Activated CD8-positive, alpha-beta memory T cell treated with anti-CD3 and anti-CD28 coated beads for 48 hours (primary cell): ENCODE results near the gene GPR171.

ENCODE experiments used
- DNase-seq, 3 experiments: peaks; one replicate each; pipeline ENCODE4 v3.0.0-alpha.2; 2020; ENCODE audit warnings: low read depth in 2 of 3, low spot score in 2 of 3

Gene GPR171

DNA sequence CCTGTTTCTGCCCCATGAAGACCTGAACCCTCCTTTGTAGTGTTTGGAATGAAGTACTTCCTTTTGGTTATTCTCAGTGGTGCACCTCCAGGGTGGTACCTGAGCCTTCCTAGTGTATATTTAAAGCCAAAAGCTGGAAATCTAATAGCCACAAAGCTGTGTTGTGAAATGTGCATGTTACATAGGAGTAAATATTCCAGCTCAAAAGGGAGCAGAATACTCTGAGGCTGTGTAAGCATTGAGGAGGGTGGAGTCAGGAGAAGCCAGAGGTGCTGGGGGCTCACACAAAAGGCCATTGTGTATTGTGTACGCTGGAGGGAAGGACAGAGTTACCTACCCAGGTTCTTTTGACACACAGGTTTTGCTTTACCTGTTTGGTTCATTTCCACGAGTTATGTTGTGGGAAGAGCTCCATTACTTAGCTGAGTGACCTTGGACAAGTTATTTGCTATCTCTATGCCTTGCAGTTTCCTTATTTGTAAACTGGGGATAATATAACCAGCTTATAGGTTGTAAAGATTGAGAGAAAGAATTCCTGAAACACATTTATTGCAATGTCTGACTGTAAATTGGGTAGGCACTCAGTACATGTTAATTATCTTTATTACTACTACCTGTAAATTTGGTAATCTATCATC lies 24.7 kb downstream of the GPR171 start:
- no peak for DNase-seq

DNA sequence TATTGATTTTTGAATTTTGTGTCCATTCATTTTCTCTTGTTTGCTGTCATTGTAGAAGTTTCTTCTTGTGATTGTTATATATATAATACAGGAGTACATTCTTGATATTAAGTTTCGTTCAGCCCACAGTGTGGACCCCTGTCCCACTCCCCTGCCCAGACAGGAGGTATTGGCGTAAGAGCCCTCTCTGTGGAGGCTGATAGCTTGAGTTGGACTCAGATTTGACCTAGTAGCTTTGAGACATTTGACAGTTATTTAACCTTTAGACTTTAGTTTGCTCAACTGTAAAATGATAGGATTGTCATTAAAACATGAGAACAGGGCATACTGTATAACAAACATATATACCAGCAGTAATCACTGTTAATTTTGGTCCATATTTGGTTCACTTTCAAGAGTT lies 27.1 kb downstream of the GPR171 start:
- no peak for DNase-seq

DNA sequence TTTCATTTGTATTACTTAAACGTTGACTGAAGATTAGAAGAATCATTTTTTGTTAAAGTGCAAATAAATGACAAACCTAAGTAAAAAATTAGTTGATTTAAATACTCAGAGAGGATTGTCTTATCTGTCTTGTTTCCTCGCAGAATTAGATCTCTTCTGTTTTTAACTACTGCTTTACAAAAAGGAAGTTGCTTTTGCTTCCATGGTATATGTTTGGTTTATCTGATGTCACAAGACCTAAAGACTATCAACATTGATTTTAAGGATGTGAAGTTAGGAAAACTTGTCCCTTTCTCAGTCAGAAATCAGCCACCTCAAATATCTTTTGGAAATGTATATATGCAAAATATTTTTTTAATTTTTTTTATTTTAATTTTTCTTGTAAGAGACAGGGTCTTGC lies 28.7 kb downstream of the GPR171 start:
- no peak for DNase-seq

DNA sequence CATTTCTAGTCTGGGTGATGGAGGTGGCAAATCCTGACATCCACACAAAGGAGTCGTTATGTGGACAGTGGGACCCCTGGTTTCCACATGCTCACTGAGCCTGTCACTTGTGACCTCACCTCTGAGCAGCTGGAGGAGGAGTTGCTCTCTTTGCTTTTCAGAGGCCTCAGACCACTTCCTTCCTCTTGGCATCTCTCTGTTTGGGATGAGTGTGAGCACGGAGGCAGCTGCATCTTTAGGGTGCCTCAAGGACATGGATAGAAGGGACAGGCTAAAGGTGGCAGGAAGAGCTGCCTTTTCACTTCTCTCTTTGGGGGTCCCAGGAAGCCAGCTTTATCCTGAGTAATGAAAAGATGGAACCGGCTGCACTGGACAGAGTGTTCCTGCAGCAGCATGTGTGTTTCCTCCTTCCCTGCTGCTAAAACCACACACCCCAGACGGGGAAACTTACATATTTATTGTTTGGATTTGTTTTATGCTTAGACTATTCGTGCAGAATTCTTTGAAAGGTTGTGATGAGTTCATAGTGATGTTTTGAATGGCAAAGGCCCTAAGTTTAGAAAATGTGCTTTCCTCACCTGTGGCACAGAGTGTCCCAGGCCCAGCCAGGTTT lies 31.8 kb downstream of the GPR171 start:
- no peak for DNase-seq

DNA sequence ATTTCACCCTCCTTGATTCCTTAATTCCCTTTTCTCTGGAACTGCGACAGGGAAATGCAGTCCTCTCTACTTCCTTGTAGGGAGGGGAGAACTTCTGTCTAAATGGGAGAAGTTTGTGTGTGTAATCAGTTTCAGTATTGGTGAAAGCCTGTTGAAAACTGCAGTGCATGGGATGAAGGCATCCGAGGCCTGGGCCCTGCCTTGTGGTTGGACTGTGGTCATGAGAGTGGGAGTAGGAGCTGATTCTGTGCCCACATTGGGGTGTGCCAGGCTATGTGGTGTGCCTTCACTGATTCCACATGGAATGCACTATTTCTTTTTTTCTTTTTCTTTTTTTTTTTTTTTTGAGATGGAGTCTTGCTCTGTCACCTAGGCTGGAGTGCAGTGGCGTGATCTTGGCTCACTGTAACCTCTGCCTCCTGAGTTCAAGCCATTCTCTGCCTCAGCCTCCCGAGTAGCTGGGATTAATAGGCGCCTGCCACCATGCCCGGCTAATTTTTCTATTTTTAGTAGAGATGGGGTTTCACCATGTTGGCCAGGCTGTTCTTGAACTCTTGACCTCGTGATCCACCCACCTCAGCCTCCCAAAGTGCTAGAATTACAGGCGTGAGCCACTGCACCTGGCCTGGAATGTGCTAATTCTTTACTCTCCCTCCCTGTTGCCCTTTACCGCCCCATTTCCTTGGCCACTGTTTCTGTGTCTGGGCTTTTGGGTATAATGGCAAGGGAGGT lies 32.9 kb downstream of the GPR171 start:
- DNase-seq, result peak in 1 of 3 experiments; percentile 27

DNA sequence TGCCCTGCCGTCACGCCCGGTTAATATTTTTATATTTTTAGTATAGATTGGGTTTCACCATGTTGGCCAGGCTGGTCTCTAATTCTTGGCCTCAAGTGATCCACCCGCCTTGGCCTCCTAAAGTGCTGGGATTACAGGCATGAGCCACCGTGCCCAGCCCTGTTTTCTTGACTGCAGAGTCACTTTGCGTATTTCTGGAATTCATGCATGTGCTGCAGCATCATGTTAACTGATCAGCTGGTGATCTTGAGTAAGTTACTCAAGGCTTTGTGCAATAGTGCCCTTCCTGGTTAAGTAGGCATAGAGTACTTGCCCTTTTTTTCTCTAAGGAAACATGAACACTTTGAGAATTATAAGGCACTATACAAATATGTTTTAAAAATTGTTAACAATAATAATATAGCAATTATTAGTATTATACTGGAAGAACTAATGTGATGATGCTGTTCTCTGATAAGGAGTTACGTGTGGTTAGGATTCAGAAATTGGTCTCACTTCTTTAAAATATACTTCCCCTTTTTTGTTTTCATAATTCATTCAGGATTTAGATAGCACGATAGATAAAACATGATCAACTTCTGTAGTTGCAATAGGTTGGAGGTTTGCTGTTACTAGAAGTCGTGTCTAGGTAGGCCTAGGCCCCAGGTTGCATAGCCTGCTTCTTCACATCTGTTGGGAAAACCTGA lies 33.6 kb downstream of the GPR171 start:
- no peak for DNase-seq

DNA sequence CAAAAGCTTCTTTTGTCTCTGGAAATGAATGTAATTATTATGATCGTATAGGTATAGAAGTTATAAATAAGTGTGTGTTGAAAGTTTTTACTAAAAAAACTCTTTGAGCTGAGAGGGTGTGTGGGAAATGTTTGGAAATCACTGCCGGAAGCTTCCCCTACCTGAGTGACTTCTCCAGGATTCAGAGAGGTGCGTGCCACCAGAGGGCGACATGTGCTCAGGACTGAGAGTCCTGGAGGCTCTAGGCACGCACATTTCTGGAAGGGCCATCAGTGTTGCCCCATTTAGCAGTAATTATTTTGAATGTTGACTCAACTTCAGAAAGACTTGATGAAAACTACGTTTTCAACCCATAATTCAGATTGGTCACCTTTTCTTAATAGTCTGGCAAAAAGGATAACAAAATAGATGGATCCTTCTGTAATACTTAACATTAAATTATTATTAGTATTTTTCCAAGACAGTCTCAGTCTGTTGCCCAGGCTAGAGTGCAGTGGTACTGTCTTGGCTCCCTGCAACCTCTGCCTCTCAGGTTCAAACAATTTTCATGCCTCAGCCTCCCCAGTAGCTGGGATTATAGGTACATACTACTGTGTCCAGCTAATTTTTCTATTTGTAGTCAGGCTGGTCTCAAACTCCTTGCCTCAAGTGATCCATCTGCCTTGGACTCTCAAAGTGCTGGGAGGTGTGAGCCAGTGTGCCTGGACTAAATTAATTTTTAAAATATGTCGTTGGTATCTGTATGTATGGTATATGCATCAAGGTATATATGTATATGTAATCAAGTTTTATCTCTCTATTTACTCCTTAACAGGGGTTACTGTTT lies 34.5 kb downstream of the GPR171 start:
- peak; percentile 42 to 70 (median 62) for DNase-seq

DNA sequence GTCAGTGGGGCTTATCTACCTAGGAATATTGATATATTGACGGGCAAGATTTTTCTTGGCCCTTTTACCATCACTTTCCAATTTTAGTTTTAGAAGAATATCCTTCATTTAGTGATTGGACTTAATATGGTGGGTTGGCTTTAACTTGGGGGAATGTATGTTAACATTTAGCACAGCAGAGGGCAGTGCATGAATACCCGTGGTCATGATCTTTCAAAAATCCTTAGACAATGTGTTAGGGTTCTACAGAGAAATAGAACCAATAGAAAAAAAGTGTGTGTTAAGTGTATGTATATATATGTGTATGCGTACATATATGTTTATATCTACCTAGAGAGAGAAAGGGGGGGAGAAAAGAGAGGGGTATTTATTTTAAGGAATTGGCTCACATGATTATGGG lies 36.9 kb downstream of the GPR171 start:
- DNase-seq, result no peak

DNA sequence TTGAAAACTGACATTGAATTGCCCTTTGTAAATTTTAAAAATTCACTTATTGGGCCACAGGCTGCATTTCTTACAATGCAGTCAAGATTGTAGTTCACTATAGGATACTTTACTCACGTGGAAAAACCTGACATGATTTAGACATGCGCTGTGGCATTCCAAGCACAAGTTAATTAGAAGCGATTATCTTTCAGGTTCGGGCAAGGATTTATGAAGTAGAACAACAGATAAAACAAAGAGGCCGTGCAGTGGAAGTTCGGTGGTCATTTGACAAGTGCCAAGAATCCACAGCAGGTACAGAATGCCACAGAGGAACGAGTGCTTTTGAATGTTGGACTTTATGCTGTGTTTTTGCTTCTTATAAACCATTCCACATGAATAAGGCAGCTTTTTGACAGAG lies 37.8 kb downstream of the GPR171 start:
- no peak for DNase-seq

DNA sequence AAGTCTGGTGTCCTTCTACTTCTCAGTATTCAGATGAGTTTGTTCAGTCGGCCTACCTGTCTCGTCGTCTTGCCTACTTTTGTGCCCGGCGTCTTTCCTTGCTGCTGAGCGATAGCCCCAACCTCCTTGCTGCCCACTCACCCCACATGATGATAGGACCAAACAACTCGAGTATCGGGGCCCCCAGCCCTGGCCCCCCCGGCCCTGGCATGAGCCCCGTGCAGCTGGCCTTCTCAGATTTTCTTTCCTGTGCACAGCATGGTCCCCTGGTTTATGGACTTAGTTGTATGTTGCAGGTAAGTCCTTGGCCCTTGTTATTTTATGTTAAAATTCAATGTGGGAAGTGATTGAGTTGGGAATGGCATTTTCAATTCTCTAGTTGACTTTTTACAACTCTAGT lies 43.2 kb downstream of the GPR171 start:
- no peak for DNase-seq

DNA sequence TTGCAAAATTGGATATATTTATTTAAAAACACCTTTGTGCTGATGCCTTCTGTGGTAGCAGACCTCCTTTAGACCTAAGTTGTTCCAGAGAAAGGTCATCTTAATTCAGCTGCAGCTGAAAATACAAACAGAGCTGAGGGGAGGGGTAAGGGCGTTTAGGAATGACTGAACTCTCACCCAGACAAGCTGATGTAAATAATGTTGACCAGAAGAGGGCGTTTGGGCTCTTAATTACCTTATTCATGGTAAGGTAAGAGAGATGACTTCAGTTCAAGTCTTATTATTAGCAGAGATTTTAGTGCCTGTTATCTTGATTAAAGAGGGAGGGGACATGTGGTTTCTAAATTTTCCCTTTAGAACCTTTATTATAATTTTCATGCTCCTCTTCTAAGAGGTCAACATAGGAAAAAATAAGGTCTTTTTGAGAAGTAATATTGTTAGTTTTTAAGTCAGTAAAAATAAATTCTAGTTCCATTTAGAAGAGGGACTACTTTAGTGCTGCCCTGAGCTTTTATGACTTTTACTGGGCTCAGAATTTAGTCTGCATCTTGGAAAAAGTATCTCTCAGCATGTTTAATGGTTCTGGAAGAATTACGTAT lies 46.3 kb downstream of the GPR171 start:
- DNase-seq, result no peak

DNA sequence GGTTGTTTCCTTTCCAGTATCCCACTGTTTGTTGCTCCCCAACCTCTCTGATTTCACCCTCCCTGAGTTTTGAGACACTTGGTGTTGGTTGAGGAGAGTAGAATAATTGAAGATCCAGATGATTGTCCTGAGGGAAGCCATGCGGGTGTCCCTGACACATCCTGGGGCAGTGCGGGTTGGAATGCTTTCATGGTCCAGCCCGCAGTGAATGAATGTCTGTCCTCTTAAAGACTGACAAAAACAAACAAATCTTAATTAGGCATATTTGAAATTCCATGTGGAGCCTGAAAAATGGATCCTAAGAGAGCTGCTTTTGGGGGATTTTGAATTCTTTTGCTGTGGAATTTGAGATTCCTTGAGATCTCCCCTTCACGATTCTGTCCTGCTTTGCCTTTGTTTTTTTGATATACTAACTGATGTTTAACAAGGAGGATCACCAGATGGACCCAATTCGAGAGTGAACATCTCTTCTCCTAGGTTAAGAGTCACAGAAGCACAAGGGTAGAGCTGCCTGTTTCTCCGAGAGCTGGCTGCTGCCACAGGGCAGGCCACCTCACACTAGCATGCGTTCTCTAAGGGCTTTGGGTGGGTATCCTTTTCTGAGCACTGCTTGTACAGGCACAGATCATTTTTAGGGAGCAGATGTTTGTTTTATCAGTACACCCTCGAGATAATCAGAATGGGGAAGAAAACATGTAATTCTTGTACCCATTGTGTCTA lies 47.4 kb downstream of the GPR171 start:
- no peak for DNase-seq

DNA sequence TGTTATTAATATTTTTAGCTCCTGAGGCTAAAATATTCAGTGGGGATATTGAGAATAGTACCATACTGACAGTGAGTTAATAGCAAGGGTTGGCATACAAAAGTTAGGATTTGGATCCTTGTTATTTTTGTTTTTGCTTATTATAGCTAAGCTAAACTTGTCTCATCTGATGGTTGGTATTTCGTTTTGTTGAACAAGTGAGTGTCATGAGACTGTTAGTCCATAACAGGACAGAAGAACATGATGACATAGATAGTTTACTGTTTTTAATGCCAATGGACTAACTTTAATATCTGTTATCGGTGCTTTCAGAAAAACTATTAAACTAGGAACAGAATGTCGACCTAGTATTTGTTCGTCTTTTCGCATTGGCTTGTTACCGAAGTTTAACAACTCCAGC lies 48.5 kb downstream of the GPR171 start:
- no peak for DNase-seq

DNA sequence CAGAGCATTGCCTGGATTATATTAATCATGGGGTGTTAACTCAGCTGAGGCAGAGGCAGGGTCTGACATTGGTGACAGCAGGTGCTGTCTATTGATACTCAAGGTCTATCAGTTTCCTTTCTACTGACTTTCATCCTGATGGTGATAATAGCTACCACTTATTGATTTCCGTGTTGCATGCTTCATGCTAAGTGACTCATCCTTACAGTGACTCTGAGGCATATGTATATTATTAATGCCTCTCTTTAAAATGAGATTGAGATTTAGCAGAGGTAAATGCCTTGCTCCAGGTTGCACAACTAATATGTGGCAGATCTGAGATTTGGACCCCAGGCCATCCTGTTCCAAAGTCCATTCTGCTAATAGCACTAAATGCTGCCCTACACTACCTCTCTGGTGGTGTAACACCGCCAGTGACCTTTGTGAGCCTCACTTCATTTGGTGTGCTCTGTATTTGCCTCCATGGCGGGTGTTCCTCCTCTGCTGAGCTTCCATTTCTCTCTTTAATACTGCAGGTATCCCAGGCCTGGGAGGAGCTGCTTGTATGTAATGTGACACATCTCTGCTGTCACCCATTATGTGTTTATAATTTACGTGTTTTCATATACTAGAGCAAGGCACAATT lies 50.4 kb downstream of the GPR171 start:
- no peak for DNase-seq
